GM12878 (cell line): ENCODE measurements around the gene TSHZ2. TPM values are rescaled to one million over a fixed set of nuclear protein-coding genes. Genes with fewer than 3 reads are reported as not detected.

Experiments
- ATAC-seq: fragments of 200-7000 bp; cut with Tn5 transposase; 3 replicates; pipeline ENCODE4 v1.9.1; 2020; ENCODE audit warnings: mild to moderate bottlenecking, moderate library complexity
- BruUV-seq: library from RNA; stranded (reverse); fragments of 400-500 nt; replicated peaks from 2 replicates; lab custom pipeline; 2021; lab: Mats Ljungman, UMichigan
- CTCF ChIA-PET: fragments of 300-600 bp; sonication (Branson Sonifier 250); formaldehyde crosslinking; extraction: SDS; loops from one replicate; lab custom pipeline; 2021; ENCODE audit warnings: inconsistent platforms; lab: Yijun Ruan, JAX
- POLR2A ChIA-PET: fragments of 350-600 bp; formaldehyde crosslinking; extraction: SDS; loops from one replicate; lab custom pipeline; 2021; ENCODE audit warnings: inconsistent platforms; lab: Charles Lee
- RAD21 ChIA-PET: fragments of 300-600 bp; sonication (Branson Sonifier 250); formaldehyde crosslinking; loops from one replicate; lab custom pipeline; 2023; ENCODE audit warnings: antibody characterized with exemption; ENCODE audit not compliant: unreplicated experiment; lab: Charles Lee
- SMC1A ChIA-PET: fragments of 300-600 bp; sonication (Branson Sonifier 250); formaldehyde crosslinking; loops from one replicate; lab custom pipeline; 2023; ENCODE audit not compliant: unreplicated experiment, uncharacterized antibody; lab: Charles Lee
- DNase-seq: peaks from one replicate; pipeline ENCODE4 v3.0.0-alpha.2; 2011; ENCODE audit warnings: low read depth, low spot score
- FAIRE-seq: peaks from 3 replicates; lab custom pipeline; 2011; peaks lifted over from hg19 to GRCh38; lab: Jason Lieb, UNC
- H2AFZ ChIP-seq: 2 replicates; pipeline ENCODE4 v1.6.0; 2011; ENCODE audit warnings: low read depth, low read length, control low read depth; ENCODE audit not compliant: control insufficient read depth
- H3K27ac ChIP-seq: 2 replicates; pipeline ENCODE4 v1.5.1; 2011; ENCODE audit warnings: control low read depth; ENCODE audit not compliant: control insufficient read depth, insufficient read depth
- H3K27me3 ChIP-seq, 2 experiments: replicated peaks in 1 of 2; 2 replicates each; pipeline versions ENCODE4 v1.6.0 to v1.6.1; 2011; ENCODE audit warnings: low read length in 1 of 2; ENCODE audit not compliant: control insufficient read depth in 2 of 2, insufficient read depth in 2 of 2
- H3K36me3 ChIP-seq, 2 experiments: 2 replicates each; pipeline ENCODE4 v1.5.1; 2011; ENCODE audit warnings: low read length in 1 of 2; ENCODE audit not compliant: control insufficient read depth in 2 of 2, insufficient read depth in 2 of 2
- H3K4me1 ChIP-seq: 2 replicates; pipeline ENCODE4 v1.6.1; 2011; ENCODE audit warnings: mild to moderate bottlenecking, low read length, moderate library complexity, mixed read lengths; ENCODE audit not compliant: control insufficient read depth, insufficient read depth
- H3K4me2 ChIP-seq: 2 replicates; pipeline ENCODE4 v1.6.0; 2011; ENCODE audit warnings: control low read depth; ENCODE audit not compliant: control insufficient read depth, insufficient read depth
- H3K4me3 ChIP-seq: fragments of 200-600 bp; sonication (generic); 2 replicates; pipeline ENCODE4 v1.5.1; 2016
- H3K79me2 ChIP-seq: 2 replicates; pipeline ENCODE4 v1.6.0; 2011; ENCODE audit warnings: low read length; ENCODE audit not compliant: control insufficient read depth, insufficient read depth
- H3K9ac ChIP-seq: 2 replicates; pipeline ENCODE4 v1.8.0; 2011; ENCODE audit warnings: low read length, control low read depth, mixed read lengths; ENCODE audit not compliant: control insufficient read depth, insufficient read depth
- H3K9me3 ChIP-seq: replicated peaks from 3 replicates; pipeline ENCODE4 v1.5.1; 2011; ENCODE audit warnings: mild to moderate bottlenecking, low read length; ENCODE audit not compliant: control insufficient read depth, insufficient read depth
- H4K20me1 ChIP-seq: 2 replicates; pipeline ENCODE4 v1.6.0; 2011; ENCODE audit not compliant: control insufficient read depth, insufficient read depth
- BCL3 ChIP-seq: IDR thresholded peaks from 2 replicates; pipeline ENCODE4 v1.6.1; 2011; ENCODE audit warnings: borderline replicate concordance, low read depth, mild to moderate bottlenecking, moderate library complexity, low read length; ENCODE audit not compliant: insufficient read depth, poor library complexity, severe bottlenecking
- CHD1 ChIP-seq: IDR thresholded peaks from 2 replicates; pipeline ENCODE4 v1.6.1; 2012; ENCODE audit warnings: low read depth, low read length, improper control_type of control experiment
- CUX1 ChIP-seq: IDR thresholded peaks from 2 replicates; pipeline ENCODE4 v1.6.1; 2012; ENCODE audit warnings: improper control_type of control experiment, low read depth, low read length; ENCODE audit not compliant: insufficient replicate concordance
- EZH2 ChIP-seq: IDR thresholded peaks from 2 replicates; pipeline ENCODE4 v1.6.1; 2012; ENCODE audit warnings: low read depth, mild to moderate bottlenecking, control low read depth, inconsistent platforms, low read length, borderline replicate concordance; ENCODE audit not compliant: control insufficient read depth
- SMAD5 ChIP-seq: IDR thresholded peaks from 2 replicates; pipeline ENCODE4 v1.6.1; 2016; ENCODE audit warnings: antibody characterized with exemption, low read depth
- ZNF24 ChIP-seq: fragments of 450-650 bp; IDR thresholded peaks from 2 replicates; pipeline ENCODE4 v1.6.1; 2017; ENCODE audit warnings: antibody characterized with exemption, mild to moderate bottlenecking
- ZZZ3 ChIP-seq: IDR thresholded peaks from 2 replicates; pipeline ENCODE4 v1.6.1; 2011; ENCODE audit warnings: low read depth; ENCODE audit not compliant: control insufficient read depth, insufficient read length
- WGBS: methylation state at CpG from one replicate; pipeline ENCODE4 v1.1.6; 2016; ENCODE audit warnings: low lambda C conversion rate; ENCODE audit not compliant: insufficient replicate concordance, insufficient coverage; ENCODE audit errors: missing lambda C conversion rate; 5-methylcytosine and 5-hydroxymethylcytosine counted together
- in situ Hi-C: fragments of 300-500 bp; cut with MboI; formaldehyde crosslinking; loops from 9 replicates; pipeline ENCODE4 v1.14.3; 2018; ENCODE audit warnings: mixed read lengths
- intact Hi-C: fragments of 100-400 bp; cut with micrococcal nuclease; formaldehyde crosslinking; loops from one replicate; pipeline ENCODE4 v1.14.2; 2022; ENCODE audit not compliant: unreplicated experiment
- polyA plus RNA-seq, 11 experiments: library from polyadenylated mRNA; depleted of rRNA in 4 of 11; unstranded in 6 of 11; stranded (reverse) in 5 of 11; fragments of >200 nt; fragmentation: Nextera tagmentation in 4 of 11; fragmentation: Illumina TruSeq in 1 of 11; extraction: Ambion mirVana in 4 of 11; extraction: Trizol in 1 of 11; gene quantifications; 1 replicate in 1 of 11; 2 replicates in 10 of 11; pipeline versions ENCODE4 v1.2.1 to v1.2.3, GENCODE V29; 2011 to 2016; ENCODE audit warnings: inconsistent platforms in 2 of 11, missing spikeins in 2 of 11, low read depth in 1 of 11
- total RNA-seq, 4 experiments: library from RNA; depleted of rRNA in 3 of 4; stranded (reverse); fragments of >200 nt in 3 of 4; fragmentation: Illumina TruSeq in 1 of 4; extraction: Trizol in 1 of 4; gene quantifications; 2 replicates each; pipeline versions ENCODE4 v1.2.1 to v1.2.3, GENCODE V29; 2013 to 2021
- TF ChIP-seq, protein P1 (sequence below), 3 experiments: IDR thresholded peaks in 2 of 3; conservative IDR thresholded peaks in 1 of 3; 2 replicates each; pipeline ENCODE4 v1.5.1; 2011; ENCODE audit warnings: low read depth in 3 of 3, low read length in 3 of 3, mild to moderate bottlenecking in 3 of 3, control low read depth in 2 of 3, moderate library complexity in 2 of 3, inconsistent platforms in 1 of 3, mixed read lengths in 1 of 3; ENCODE audit not compliant: control insufficient read depth in 2 of 3, insufficient read depth in 1 of 3; ENCODE audit errors: extremely low read depth in 1 of 3
- TF ChIP-seq, protein P2 (sequence below): fragments of 450-650 bp; IDR thresholded peaks from 2 replicates; pipeline ENCODE4 v1.6.1; 2016; ENCODE audit warnings: mild to moderate bottlenecking, moderate library complexity, borderline replicate concordance

Gene TSHZ2
- total and polyA plus RNA-seq, 10 of the 15 experiments (the other 5 are each of a cell fraction or from before 2014, with no cell fraction given), result 0.01 to 0.86 (median 0.13) TPM; not detected in 2

- TF ChIP-seq CUX1 (no peak), CHD1 (no peak), ZZZ3 (no peak)
- TF ChIP-seq, protein P1, sequence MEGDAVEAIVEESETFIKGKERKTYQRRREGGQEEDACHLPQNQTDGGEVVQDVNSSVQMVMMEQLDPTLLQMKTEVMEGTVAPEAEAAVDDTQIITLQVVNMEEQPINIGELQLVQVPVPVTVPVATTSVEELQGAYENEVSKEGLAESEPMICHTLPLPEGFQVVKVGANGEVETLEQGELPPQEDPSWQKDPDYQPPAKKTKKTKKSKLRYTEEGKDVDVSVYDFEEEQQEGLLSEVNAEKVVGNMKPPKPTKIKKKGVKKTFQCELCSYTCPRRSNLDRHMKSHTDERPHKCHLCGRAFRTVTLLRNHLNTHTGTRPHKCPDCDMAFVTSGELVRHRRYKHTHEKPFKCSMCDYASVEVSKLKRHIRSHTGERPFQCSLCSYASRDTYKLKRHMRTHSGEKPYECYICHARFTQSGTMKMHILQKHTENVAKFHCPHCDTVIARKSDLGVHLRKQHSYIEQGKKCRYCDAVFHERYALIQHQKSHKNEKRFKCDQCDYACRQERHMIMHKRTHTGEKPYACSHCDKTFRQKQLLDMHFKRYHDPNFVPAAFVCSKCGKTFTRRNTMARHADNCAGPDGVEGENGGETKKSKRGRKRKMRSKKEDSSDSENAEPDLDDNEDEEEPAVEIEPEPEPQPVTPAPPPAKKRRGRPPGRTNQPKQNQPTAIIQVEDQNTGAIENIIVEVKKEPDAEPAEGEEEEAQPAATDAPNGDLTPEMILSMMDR (IDR thresholded peaks at IDR 0.05 in 2 of 3, conservative IDR thresholded peaks at IDR 0.05 in 1 of 3; ENCODE audit: control insufficient read depth in 2 of 3, extremely low read depth in 1 of 3, insufficient read depth in 1 of 3, low read depth in 3 of 3, low read length in 3 of 3), result no peak
- TF ChIP-seq, all 136 proteins: peak for 0
Observed at GRCh38 chr20:53488775-53489272, 516.7 kb downstream of the TSHZ2 start (continued).

GRCh38 chr20:53489528-53489927 lies 517.4 kb downstream of the TSHZ2 start:
- H3K9ac ChIP-seq, result no peak overlapping the region
- RAD21 ChIA-PET, result no interaction called here
- in situ Hi-C loops, result no loop called here
- H4K20me1 ChIP-seq, result no peaks in the 10 kb centered on the region
- POLR2A ChIA-PET, result no interaction called here
- CTCF ChIA-PET, result no interaction called here
- no TSS peak for BruUV-seq
- H3K27me3 ChIP-seq, result no peaks in the 10 kb centered on the region
- H3K36me3 ChIP-seq, result no peaks in the 10 kb centered on the region
- intact Hi-C loops, result no loop called here
- SMC1A ChIA-PET, result no interaction called here
- DNase-seq (no peak), ATAC-seq (no peak), FAIRE-seq (no peak)
- H3K27ac ChIP-seq, result no peak overlapping the region
- no peaks in the 10 kb centered on the region for H3K4me1 ChIP-seq
- no peaks in the 10 kb centered on the region for H3K9me3 ChIP-seq
- no peak overlapping the region for H3K4me3 ChIP-seq
- no peak overlapping the region for H2AFZ ChIP-seq
- WGBS, result 69% methylated on average over 5 of the region's 5 CpGs
- no peaks in the 10 kb centered on the region for H3K79me2 ChIP-seq
- H3K4me2 ChIP-seq, result no peak overlapping the region
- TF ChIP-seq EZH2, result no peak
- TF ChIP-seq ZNF24, result no peak
- TF ChIP-seq BCL3, result no peak
- no peak for TF ChIP-seq SMAD5
- TF ChIP-seq, protein P2, sequence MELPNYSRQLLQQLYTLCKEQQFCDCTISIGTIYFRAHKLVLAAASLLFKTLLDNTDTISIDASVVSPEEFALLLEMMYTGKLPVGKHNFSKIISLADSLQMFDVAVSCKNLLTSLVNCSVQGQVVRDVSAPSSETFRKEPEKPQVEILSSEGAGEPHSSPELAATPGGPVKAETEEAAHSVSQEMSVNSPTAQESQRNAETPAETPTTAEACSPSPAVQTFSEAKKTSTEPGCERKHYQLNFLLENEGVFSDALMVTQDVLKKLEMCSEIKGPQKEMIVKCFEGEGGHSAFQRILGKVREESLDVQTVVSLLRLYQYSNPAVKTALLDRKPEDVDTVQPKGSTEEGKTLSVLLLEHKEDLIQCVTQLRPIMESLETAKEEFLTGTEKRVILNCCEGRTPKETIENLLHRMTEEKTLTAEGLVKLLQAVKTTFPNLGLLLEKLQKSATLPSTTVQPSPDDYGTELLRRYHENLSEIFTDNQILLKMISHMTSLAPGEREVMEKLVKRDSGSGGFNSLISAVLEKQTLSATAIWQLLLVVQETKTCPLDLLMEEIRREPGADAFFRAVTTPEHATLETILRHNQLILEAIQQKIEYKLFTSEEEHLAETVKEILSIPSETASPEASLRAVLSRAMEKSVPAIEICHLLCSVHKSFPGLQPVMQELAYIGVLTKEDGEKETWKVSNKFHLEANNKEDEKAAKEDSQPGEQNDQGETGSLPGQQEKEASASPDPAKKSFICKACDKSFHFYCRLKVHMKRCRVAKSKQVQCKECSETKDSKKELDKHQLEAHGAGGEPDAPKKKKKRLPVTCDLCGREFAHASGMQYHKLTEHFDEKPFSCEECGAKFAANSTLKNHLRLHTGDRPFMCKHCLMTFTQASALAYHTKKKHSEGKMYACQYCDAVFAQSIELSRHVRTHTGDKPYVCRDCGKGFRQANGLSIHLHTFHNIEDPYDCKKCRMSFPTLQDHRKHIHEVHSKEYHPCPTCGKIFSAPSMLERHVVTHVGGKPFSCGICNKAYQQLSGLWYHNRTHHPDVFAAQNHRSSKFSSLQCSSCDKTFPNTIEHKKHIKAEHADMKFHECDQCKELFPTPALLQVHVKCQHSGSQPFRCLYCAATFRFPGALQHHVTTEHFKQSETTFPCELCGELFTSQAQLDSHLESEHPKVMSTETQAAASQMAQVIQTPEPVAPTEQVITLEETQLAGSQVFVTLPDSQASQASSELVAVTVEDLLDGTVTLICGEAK, result no peak
